ENCODE measurements around the gene HOXB2.

HOXB2 gene

GRCh38 chr17:48551596-48552465 is 6.9 kb upstream of the HOXB2 start:
- no peak for DNase-seq

GRCh38 chr17:48551214-48551555 is 6.3 kb upstream of the HOXB2 start:
- no peak for DNase-seq

GRCh38 chr17:48550502-48551213 is 5.7 kb upstream of the HOXB2 start:
- DNase-seq: no peak

GRCh38 chr17:48549914-48550501 is 5.1 kb upstream of the HOXB2 start:
- no peak for DNase-seq

GRCh38 chr17:48549281-48549630 is 4.3 kb upstream of the HOXB2 start:
- DNase-seq: no peak

GRCh38 chr17:48548523-48549280 is 3.8 kb upstream of the HOXB2 start:
- no peak for DNase-seq

GRCh38 chr17:48547808-48548522 is 3.1 kb upstream of the HOXB2 start:
- DNase-seq: no peak

- DNase-seq: no peak
Observed at GRCh38 chr17:48546924-48547807, 2.3 kb upstream of the HOXB2 start.

GRCh38 chr17:48546137-48546923 is 1.4 kb upstream of the HOXB2 start:
- DNase-seq: no peak

GRCh38 chr17:48545539-48545938 is 630 bp upstream of the HOXB2 start:
- no peak for DNase-seq

- DNase-seq: no peak
Observed at GRCh38 chr17:48544349-48545021, 424 bp downstream of the HOXB2 start.

- no peak for DNase-seq
Observed at GRCh38 chr17:48543854-48544348, 1.0 kb downstream of the HOXB2 start.

- no peak for DNase-seq
Observed at GRCh38 chr17:48543107-48543853, 1.6 kb downstream of the HOXB2 start.

- no peak for DNase-seq
Observed at GRCh38 chr17:48542698-48543106, 2.2 kb downstream of the HOXB2 start.

- no peak for DNase-seq
Observed at GRCh38 chr17:48542114-48542656, 2.7 kb downstream of the HOXB2 start.

GRCh38 chr17:48541577-48542113 is 3.3 kb downstream of the HOXB2 start:
- no peak for DNase-seq

GRCh38 chr17:48541036-48541576 is 3.8 kb downstream of the HOXB2 start:
- DNase-seq: no peak

- no peak for DNase-seq
Observed at GRCh38 chr17:48540213-48540612, 4.7 kb downstream of the HOXB2 start.

Data from NCI-H2171 (cell line).